Uterus (tissue), 4 donors: ENCODE measurements around the gene MCM8. TPM values are rescaled to one million over a fixed set of nuclear protein-coding genes. Genes with fewer than 3 reads are reported as not detected.

ENCODE experiments used
- DNase-seq, 2 donors: peaks; one replicate each; pipeline ENCODE4 v3.0.0-alpha.2; 2019 to 2020
- H3K27ac ChIP-seq, 2 donors: fragments of 200-600 bp; sonication (generic); 1 replicate in 1 of 2; 2 replicates in 1 of 2; pipeline ENCODE4 v1.5.1; 2016 to 2018
- H3K27me3 ChIP-seq, 2 donors: fragments of 200-600 bp; sonication (generic); one replicate each; pipeline ENCODE4 v1.5.1; 2018 to 2019; ENCODE audit warnings: control low read depth in 1 of 2
- H3K36me3 ChIP-seq, 2 donors: fragments of 200-600 bp; sonication (generic); one replicate each; pipeline ENCODE4 v1.5.1; 2019; ENCODE audit warnings: control low read depth in 1 of 2
- H3K4me1 ChIP-seq, 2 donors: fragments of 200-600 bp; sonication (generic); one replicate each; pipeline ENCODE4 v1.5.1; 2018 to 2019; ENCODE audit warnings: control low read depth in 1 of 2
- H3K4me3 ChIP-seq, 2 donors: fragments of 200-600 bp; sonication (generic); 1 replicate in 1 of 2; 2 replicates in 1 of 2; pipeline ENCODE4 v1.5.1; 2018 to 2019; ENCODE audit warnings: mild to moderate bottlenecking in 1 of 2
- H3K9me3 ChIP-seq, 2 donors: fragments of 200-600 bp; sonication (generic); one replicate each; pipeline ENCODE4 v1.5.1; 2019; ENCODE audit warnings: control low read depth in 1 of 2
- POLR2A ChIP-seq, 2 donors: fragments of 450-650 bp; IDR thresholded peaks; one replicate each; pipeline ENCODE4 v1.6.1; 2016; ENCODE audit warnings: antibody characterized with exemption in 2 of 2, mild to moderate bottlenecking in 1 of 2, moderate library complexity in 1 of 2
- intact Hi-C: fragments of 100-400 bp; cut with DNase I; formaldehyde crosslinking; loops from one replicate; pipeline ENCODE4 v1.15.1; 2023; ENCODE audit warnings: low total_unique reads
- total RNA-seq, 4 donors: library from RNA; depleted of rRNA in 3 of 4; stranded (reverse); fragments of >200 nt in 3 of 4; gene quantifications; one replicate each; pipeline versions ENCODE4 v1.1.0 to v1.2.4, GENCODE V29; 2014 to 2023
- TF ChIP-seq, protein P1 (sequence below), 4 experiments: fragments of 200-600 bp in 2 of 4; fragments of 450-650 bp in 2 of 4; sonication (generic) in 2 of 4; IDR thresholded peaks; one replicate each; pipeline ENCODE4 v1.5.1; 2016 to 2019; ENCODE audit warnings: antibody characterized with exemption in 4 of 4, mild to moderate bottlenecking in 2 of 4, moderate library complexity in 1 of 4
- donor health status: DM: yes; HTN: yes; CAD: no.

MCM8 gene
- total RNA-seq, 4 donors from 2014 or later = 3.8 to 10.9 (median 8.7) TPM

DNA sequence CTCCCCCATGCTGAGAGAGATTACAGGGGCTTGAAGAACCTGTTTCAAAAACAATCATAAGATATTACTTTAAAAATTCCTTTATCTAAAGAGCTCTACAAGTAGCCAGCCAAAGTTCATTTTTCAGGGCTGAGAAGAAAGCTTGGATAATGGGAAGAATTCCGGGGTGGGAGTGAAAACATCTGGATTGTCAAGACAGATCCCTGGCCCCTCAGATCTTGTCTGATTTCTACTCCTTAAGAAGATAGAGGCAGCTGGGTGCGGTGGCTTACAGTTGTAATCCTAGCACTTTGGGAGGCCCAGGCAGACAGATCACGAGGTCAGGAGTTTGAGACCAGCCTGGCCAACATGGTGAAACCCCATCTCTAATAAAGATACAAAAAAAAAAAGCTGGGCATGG, 24.9 kb upstream of the MCM8 start:
- DNase-seq = no peak
- Histone ChIP-seq H3K36me3 (no peaks in the 10 kb centered on the region), H3K4me3 (no peak overlapping the region), H3K27me3 (no peaks in the 10 kb centered on the region), H3K4me1 (no peaks in the 10 kb centered on the region), H3K9me3 (no peaks in the 10 kb centered on the region), H3K27ac (no peak overlapping the region)
- intact Hi-C loops = no loop called here
- TF ChIP-seq POLR2A (IDR thresholded peaks at IDR 0.05) = no peak
- TF ChIP-seq, protein P1, sequence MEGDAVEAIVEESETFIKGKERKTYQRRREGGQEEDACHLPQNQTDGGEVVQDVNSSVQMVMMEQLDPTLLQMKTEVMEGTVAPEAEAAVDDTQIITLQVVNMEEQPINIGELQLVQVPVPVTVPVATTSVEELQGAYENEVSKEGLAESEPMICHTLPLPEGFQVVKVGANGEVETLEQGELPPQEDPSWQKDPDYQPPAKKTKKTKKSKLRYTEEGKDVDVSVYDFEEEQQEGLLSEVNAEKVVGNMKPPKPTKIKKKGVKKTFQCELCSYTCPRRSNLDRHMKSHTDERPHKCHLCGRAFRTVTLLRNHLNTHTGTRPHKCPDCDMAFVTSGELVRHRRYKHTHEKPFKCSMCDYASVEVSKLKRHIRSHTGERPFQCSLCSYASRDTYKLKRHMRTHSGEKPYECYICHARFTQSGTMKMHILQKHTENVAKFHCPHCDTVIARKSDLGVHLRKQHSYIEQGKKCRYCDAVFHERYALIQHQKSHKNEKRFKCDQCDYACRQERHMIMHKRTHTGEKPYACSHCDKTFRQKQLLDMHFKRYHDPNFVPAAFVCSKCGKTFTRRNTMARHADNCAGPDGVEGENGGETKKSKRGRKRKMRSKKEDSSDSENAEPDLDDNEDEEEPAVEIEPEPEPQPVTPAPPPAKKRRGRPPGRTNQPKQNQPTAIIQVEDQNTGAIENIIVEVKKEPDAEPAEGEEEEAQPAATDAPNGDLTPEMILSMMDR (IDR thresholded peaks at IDR 0.05) = no peak

- no peak for DNase-seq
- TF ChIP-seq, protein P1 (IDR thresholded peaks at IDR 0.05) = no peak
- no peak for TF ChIP-seq POLR2A (IDR thresholded peaks at IDR 0.05)
- intact Hi-C loops = no loop called here
- H3K9me3 ChIP-seq = no peaks in the 10 kb centered on the region
- no peaks in the 10 kb centered on the region for H3K36me3 ChIP-seq
- no peaks in the 10 kb centered on the region for H3K27me3 ChIP-seq
- no peaks in the 10 kb centered on the region for H3K4me1 ChIP-seq
- no peak overlapping the region for H3K4me3 ChIP-seq
- H3K27ac ChIP-seq = no peak overlapping the region
Measured at GRCh38 chr20:5927749-5928462, 22.5 kb upstream of the MCM8 start.

GRCh38 chr20:5928836-5929715, 21.4 kb upstream of the MCM8 start:
- H3K4me3 ChIP-seq = no peak overlapping the region
- H3K27me3 ChIP-seq = no peaks in the 10 kb centered on the region
- H3K4me1 ChIP-seq = no peaks in the 10 kb centered on the region
- H3K9me3 ChIP-seq = no peaks in the 10 kb centered on the region
- intact Hi-C loops = no loop called here
- no peak for DNase-seq
- TF ChIP-seq, protein P1 (IDR thresholded peaks at IDR 0.05) = no peak
- TF ChIP-seq POLR2A (IDR thresholded peaks at IDR 0.05) = no peak
- H3K27ac ChIP-seq = no peak overlapping the region
- H3K36me3 ChIP-seq = no peaks in the 10 kb centered on the region

- H3K27ac ChIP-seq = no peak overlapping the region
- H3K4me3 ChIP-seq = no peak overlapping the region
- H3K4me1 ChIP-seq = no peaks in the 10 kb centered on the region
- no peak for TF ChIP-seq POLR2A (IDR thresholded peaks at IDR 0.05)
- TF ChIP-seq, protein P1 (IDR thresholded peaks at IDR 0.05) = no peak
- no peaks in the 10 kb centered on the region for H3K9me3 ChIP-seq
- H3K27me3 ChIP-seq = no peaks in the 10 kb centered on the region
- intact Hi-C loops = no loop called here
- DNase-seq = no peak
- no peaks in the 10 kb centered on the region for H3K36me3 ChIP-seq
Measured at GRCh38 chr20:5931411-5931810, 19.0 kb upstream of the MCM8 start.

- DNase-seq = no peak
- TF ChIP-seq POLR2A (IDR thresholded peaks at IDR 0.05) = no peak
- TF ChIP-seq, protein P1 (IDR thresholded peaks at IDR 0.05) = no peak
- H3K9me3 ChIP-seq = no peaks in the 10 kb centered on the region
- no peaks in the 10 kb centered on the region for H3K36me3 ChIP-seq
- H3K27ac ChIP-seq = no peak overlapping the region
- H3K27me3 ChIP-seq = no peaks in the 10 kb centered on the region
- intact Hi-C loops = no loop called here
- H3K4me1 ChIP-seq = no peaks in the 10 kb centered on the region
- no peak overlapping the region for H3K4me3 ChIP-seq
Measured at GRCh38 chr20:5932796-5933195, 17.7 kb upstream of the MCM8 start.
